HS-5 (cell line): ENCODE data around the gene MEF2D.

ENCODE experiments used
- DNase-seq: peaks from one replicate; pipeline ENCODE4 v3.0.0-alpha.2; 2012; ENCODE audit warnings: low read depth

MEF2D gene

GRCh38 chr1:156500543-156500792 lies at the start of gene MEF2D:
MEF2D (minus strand) TSS chr1:156500775; CDS start chr1:156483292, 17,483 bp downstream.
- no peak for DNase-seq

- DNase-seq = no peak
Observed at GRCh38 chr1:156550346-156550745, 49.8 kb upstream of the MEF2D start.

GRCh38 chr1:156549831-156550230 lies 49.3 kb upstream of the MEF2D start:
- DNase-seq = no peak

- DNase-seq = no peak
Observed at GRCh38 chr1:156549390-156549789, 48.8 kb upstream of the MEF2D start.

- no peak for DNase-seq
Observed at GRCh38 chr1:156547982-156548381, 47.4 kb upstream of the MEF2D start.

- DNase-seq = no peak
Observed at GRCh38 chr1:156547434-156547833, 46.9 kb upstream of the MEF2D start.

GRCh38 chr1:156546267-156546666 lies 45.7 kb upstream of the MEF2D start:
- no peak for DNase-seq

- no peak for DNase-seq
Observed at GRCh38 chr1:156544592-156545102, 44.1 kb upstream of the MEF2D start.

GRCh38 chr1:156543066-156543465 lies 42.5 kb upstream of the MEF2D start:
- no peak for DNase-seq

GRCh38 chr1:156540955-156541354 lies 40.4 kb upstream of the MEF2D start:
- no peak for DNase-seq

GRCh38 chr1:156539818-156540355 lies 39.3 kb upstream of the MEF2D start:
- no peak for DNase-seq

- DNase-seq = no peak
Observed at GRCh38 chr1:156538711-156539440, 38.3 kb upstream of the MEF2D start.

- no peak for DNase-seq
Observed at GRCh38 chr1:156537027-156537426, 36.5 kb upstream of the MEF2D start.

- no peak for DNase-seq
Observed at GRCh38 chr1:156534424-156535060, 34.0 kb upstream of the MEF2D start.

GRCh38 chr1:156533568-156534220 lies 33.1 kb upstream of the MEF2D start:
- no peak for DNase-seq

GRCh38 chr1:156532374-156532773 lies 31.8 kb upstream of the MEF2D start:
- no peak for DNase-seq

- DNase-seq = no peak
Observed at GRCh38 chr1:156530006-156530405, 29.4 kb upstream of the MEF2D start.

- no peak for DNase-seq
Observed at GRCh38 chr1:156528875-156529425, 28.4 kb upstream of the MEF2D start.

- DNase-seq = no peak
Observed at GRCh38 chr1:156528231-156528630, 27.7 kb upstream of the MEF2D start.

- DNase-seq = no peak
Observed at GRCh38 chr1:156527584-156527983, 27.0 kb upstream of the MEF2D start.

- no peak for DNase-seq
Observed at GRCh38 chr1:156525856-156526489, 25.4 kb upstream of the MEF2D start.

GRCh38 chr1:156525071-156525501 lies 24.5 kb upstream of the MEF2D start:
- no peak for DNase-seq
